ENCODE results near the gene FOXL1. TPM values are rescaled to one million over a fixed set of nuclear protein-coding genes. Genes with fewer than 3 reads are reported as not detected.
A peak's percentile ranks its signal among the peaks of the same experiment; 100 is the strongest.

Gene FOXL1
- total and polyA plus RNA-seq, 8 donors, result 0.99 to 6.8 (median 5.3) TPM

- intact Hi-C loops (cut with DNase I), result no loop called here
- Histone ChIP-seq H3K36me3 (no peaks in the 10 kb centered on the region), H3K27ac (no peak overlapping the region), H3K4me3 (no peak overlapping the region), H3K27me3 (peaks cover under 1 to 70% of the 10 kb centered on the region in 2 donors), H3K4me1 (no peaks in the 10 kb centered on the region), H3K9me3 (no peaks in the 10 kb centered on the region)
- no peak for ATAC-seq
- no peak for DNase-seq
- no peak for TF ChIP-seq CTCF (IDR thresholded peaks at IDR 0.05)
Observed at GRCh38 chr16:86598607-86599565, 20.5 kb downstream of the FOXL1 start.

- no peak for TF ChIP-seq CTCF (IDR thresholded peaks at IDR 0.05)
- intact Hi-C loops (cut with DNase I), result no loop called here
- DNase-seq, result no peak
- Histone ChIP-seq H3K4me3 (no peak overlapping the region), H3K27me3 (peaks cover 0 to 61% of the 10 kb centered on the region in 2 donors), H3K9me3 (no peaks in the 10 kb centered on the region), H3K4me1 (no peaks in the 10 kb centered on the region), H3K36me3 (no peaks in the 10 kb centered on the region), H3K27ac (no peak overlapping the region)
- ATAC-seq, result no peak
Observed at GRCh38 chr16:86601356-86601755, 23.0 kb downstream of the FOXL1 start.

GRCh38 chr16:86602521-86602920, 24.2 kb downstream of the FOXL1 start:
- H3K36me3 ChIP-seq, result no peaks in the 10 kb centered on the region
- no peak overlapping the region for H3K27ac ChIP-seq
- DNase-seq (no peak), ATAC-seq (no peak)
- intact Hi-C loops (cut with DNase I), result no loop called here
- TF ChIP-seq CTCF (IDR thresholded peaks at IDR 0.05), result no peak
- H3K27me3 ChIP-seq, result peaks cover 0 to 49% of the 10 kb centered on the region in 2 donors
- no peaks in the 10 kb centered on the region for H3K9me3 ChIP-seq
- H3K4me1 ChIP-seq, result no peaks in the 10 kb centered on the region
- no peak overlapping the region for H3K4me3 ChIP-seq

GRCh38 chr16:86604436-86605193, 26.3 kb downstream of the FOXL1 start:
- H3K4me1 ChIP-seq, result no peaks in the 10 kb centered on the region
- ATAC-seq, result no peak
- H3K27me3 ChIP-seq, result peaks cover 0 to 28% of the 10 kb centered on the region in 2 donors
- H3K4me3 ChIP-seq, result peak overlapping the region in 1 of 2 donors; percentile 33
- H3K9me3 ChIP-seq, result no peaks in the 10 kb centered on the region
- no peak for DNase-seq
- TF ChIP-seq CTCF (IDR thresholded peaks at IDR 0.05), result no peak
- no peak overlapping the region for H3K27ac ChIP-seq
- intact Hi-C loops (cut with DNase I), result no loop called here
- H3K36me3 ChIP-seq, result no peaks in the 10 kb centered on the region

- intact Hi-C loops (cut with DNase I), result no loop called here
- no peak for TF ChIP-seq CTCF (IDR thresholded peaks at IDR 0.05)
Observed at GRCh38 chr16:86605950-86606349, 27.6 kb downstream of the FOXL1 start.

More at GRCh38 chr16:86605950-86606349, 27.6 kb downstream of the FOXL1 start:
- no peak for DNase-seq
- H3K36me3 ChIP-seq, result no peaks in the 10 kb centered on the region
- H3K4me1 ChIP-seq, result no peaks in the 10 kb centered on the region
- H3K9me3 ChIP-seq, result no peaks in the 10 kb centered on the region
- H3K4me3 ChIP-seq, result no peak overlapping the region
- no peak overlapping the region for H3K27ac ChIP-seq
- peaks cover 0 to 32% of the 10 kb centered on the region in 2 donors for H3K27me3 ChIP-seq
- ATAC-seq, result no peak

All from left lung (tissue), 10 donors.